GM06990 (cell line): ENCODE data around the gene MPV17L2.
A peak's percentile ranks its signal among the peaks of the same experiment; 100 is the strongest.

Source experiments
- DNase-seq: peaks from one replicate; pipeline ENCODE4 v3.0.0-alpha.2; 2011; ENCODE audit not compliant: insufficient read length; ENCODE audit errors: extremely low read depth
- H3K27me3 ChIP-seq: replicated peaks from 2 replicates; pipeline ENCODE4 v1.6.0; 2011; ENCODE audit warnings: low read length; ENCODE audit not compliant: control insufficient read depth, insufficient read depth
- H3K36me3 ChIP-seq: 2 replicates; pipeline ENCODE4 v1.5.1; 2011; ENCODE audit warnings: low read length; ENCODE audit not compliant: control insufficient read depth, insufficient read depth
- H3K4me3 ChIP-seq: replicated peaks from 2 replicates; pipeline ENCODE4 v1.5.1; 2011; ENCODE audit warnings: low read depth, mild to moderate bottlenecking, control low read depth, low read length
- TF ChIP-seq, protein P1 (sequence below): IDR thresholded peaks from 2 replicates; pipeline ENCODE4 v1.5.1; 2011; ENCODE audit warnings: low read length, control low read depth, mild to moderate bottlenecking, inconsistent platforms; ENCODE audit not compliant: insufficient read depth, poor library complexity, severe bottlenecking

The MPV17L2 gene

DNA sequence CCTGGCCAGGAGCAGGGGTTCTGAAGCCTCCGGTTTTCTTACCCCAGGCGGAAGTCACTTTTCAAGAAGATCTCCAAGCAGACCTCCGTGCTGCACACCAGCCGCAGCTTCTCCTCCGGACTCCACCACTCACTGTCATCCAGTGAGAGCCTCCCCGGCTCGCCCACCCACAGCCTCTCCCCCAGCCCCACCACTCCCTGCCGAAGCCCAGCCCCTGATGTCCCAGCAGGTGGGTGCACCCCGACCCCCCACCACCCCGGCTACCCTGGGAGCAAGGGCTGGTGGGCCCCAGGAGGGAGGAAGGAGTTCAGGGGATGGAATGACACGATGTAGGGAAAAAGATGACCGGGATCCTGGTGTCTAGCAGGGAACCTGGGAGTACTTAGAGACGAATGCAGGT, 45.6 kb upstream of the MPV17L2 start:
- TF ChIP-seq, protein P1, sequence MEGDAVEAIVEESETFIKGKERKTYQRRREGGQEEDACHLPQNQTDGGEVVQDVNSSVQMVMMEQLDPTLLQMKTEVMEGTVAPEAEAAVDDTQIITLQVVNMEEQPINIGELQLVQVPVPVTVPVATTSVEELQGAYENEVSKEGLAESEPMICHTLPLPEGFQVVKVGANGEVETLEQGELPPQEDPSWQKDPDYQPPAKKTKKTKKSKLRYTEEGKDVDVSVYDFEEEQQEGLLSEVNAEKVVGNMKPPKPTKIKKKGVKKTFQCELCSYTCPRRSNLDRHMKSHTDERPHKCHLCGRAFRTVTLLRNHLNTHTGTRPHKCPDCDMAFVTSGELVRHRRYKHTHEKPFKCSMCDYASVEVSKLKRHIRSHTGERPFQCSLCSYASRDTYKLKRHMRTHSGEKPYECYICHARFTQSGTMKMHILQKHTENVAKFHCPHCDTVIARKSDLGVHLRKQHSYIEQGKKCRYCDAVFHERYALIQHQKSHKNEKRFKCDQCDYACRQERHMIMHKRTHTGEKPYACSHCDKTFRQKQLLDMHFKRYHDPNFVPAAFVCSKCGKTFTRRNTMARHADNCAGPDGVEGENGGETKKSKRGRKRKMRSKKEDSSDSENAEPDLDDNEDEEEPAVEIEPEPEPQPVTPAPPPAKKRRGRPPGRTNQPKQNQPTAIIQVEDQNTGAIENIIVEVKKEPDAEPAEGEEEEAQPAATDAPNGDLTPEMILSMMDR: no peak
- DNase-seq: no peak
- no peak overlapping the region for H3K4me3 ChIP-seq
- peaks cover 32% of the 10 kb centered on the region for H3K36me3 ChIP-seq
- H3K27me3 ChIP-seq: no peaks in the 10 kb centered on the region

DNA sequence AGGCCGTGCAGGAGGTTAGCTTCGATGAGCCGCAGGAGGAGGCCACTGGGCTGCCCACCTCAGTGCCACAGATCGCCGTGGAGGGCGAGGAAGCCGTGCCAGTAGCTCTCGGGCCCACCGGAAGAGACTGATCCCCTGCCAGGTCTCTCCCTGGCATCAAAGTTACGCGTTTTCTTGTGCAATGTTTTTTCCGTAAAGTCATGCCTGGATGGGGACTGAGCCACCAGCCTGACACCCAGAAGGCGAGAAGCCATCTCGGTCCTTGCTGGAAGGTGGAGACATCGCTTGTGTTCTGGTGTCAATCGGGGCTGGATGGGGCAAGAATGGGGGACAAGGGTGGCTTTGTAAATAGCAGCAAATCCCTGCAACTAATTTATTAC, 43.4 kb upstream of the MPV17L2 start:
- TF ChIP-seq, protein P1: no peak
- H3K4me3 ChIP-seq: no peak overlapping the region

DNA sequence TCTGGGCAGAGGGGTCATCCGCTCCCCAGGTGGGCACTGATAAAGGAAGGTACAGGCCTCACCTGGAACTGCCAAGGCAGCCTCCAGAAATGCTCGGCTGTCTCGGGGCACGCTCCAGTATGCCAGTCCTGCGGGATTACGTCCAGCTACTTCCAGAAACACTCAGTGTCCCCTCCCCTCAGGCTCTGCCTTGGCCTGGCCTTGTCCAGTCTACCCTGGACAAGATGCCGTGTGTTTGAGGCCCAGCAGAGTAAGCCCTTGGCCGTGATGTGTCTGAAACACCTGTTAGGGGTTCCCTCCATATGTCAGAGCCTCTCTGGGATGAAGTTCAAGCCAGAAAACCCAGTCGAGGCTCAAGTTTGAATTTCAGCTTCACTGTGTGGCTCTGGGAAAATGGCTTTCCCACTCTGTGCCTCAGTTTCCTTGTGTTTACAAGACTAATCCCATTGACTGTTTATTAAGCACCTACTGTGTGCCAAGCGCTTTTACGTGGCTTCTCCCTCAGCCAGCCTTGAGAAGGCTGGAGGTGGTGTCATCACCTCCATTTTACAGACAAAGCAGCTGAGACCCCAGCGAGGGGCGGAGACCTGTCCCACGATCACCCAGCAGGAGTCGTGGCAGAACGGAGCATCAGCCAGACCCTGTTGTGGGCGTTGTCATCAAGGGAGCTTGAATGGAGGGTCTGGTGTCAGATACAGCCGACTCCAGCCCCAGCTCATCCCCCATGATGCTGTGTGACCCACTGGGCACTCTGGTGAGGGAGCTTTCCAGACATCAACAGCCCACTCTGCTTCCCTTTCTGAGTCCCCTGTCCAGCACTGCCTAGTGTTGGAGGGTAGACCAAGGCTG, 42.0 kb upstream of the MPV17L2 start:
- TF ChIP-seq, protein P1: no peak
- H3K27me3 ChIP-seq: no peaks in the 10 kb centered on the region
- no peak overlapping the region for H3K4me3 ChIP-seq
- H3K36me3 ChIP-seq: peaks cover 8% of the 10 kb centered on the region
- DNase-seq: no peak

More for the DNA sequence above, 43.4 kb upstream of the MPV17L2 start:
- Histone ChIP-seq H3K36me3 (peaks cover 21% of the 10 kb centered on the region), H3K27me3 (no peaks in the 10 kb centered on the region)
- DNase-seq: no peak

DNA sequence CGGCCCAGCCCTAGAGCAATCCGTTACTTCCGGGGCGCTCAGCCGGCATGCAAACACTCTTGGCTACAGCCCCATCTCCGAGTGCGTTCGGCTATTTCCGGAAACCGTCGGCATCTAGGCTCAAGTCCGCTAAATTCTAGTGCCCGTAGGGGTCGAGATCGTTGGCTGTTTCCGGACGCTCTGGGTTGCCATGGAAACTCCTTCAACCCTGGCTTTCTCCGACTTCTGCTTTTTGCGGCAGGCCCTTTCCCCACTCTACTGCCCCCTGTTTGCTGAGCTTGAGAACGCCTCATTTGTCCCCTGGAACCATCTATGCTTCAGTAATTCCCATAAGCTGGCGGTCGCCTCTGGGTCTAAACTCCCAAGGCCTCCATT, 40.6 kb upstream of the MPV17L2 start:
- peak overlapping the region; percentile 69 for H3K4me3 ChIP-seq
- TF ChIP-seq, protein P1: peak; percentile 83
- peaks cover 7% of the 10 kb centered on the region for H3K36me3 ChIP-seq
- peak; percentile 90 for DNase-seq
- no peaks in the 10 kb centered on the region for H3K27me3 ChIP-seq

DNA sequence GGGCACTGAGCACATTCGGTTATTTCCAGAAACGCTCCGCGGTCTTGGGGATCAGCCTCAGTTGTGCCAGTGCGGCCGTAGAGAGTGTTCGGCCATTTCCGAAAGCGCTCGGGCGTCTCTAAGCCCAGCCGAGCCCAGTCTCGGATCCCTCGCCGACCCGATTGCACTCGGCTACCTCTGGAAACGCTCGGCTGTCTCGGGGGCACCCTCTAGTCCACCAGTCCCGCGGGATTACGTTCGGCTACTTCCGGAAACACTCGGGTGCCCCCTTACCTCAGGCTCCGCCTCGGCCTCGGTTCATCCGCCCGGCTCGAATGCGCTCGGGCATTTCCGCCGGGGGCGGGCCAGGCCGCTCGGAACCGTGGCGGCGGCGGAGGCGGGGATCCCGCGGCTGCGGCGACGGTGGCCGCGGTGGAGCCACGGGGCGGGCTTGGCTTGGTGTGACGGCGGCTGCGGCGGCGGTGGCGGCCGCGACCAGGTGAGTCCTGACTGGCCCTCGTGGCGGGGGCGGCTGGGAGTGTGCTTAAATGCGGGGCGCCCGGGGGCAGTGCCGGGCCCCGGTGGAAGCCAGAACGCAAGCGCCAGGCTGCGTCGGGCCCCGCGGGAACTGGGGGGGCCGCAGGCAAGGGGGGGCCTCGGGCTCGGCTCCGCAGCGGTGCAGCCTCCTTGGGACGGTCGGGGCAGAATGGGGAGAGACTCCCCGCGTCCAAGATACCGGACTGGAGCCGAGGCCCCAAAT, 40.0 kb upstream of the MPV17L2 start, which contains the start of gene PIK3R2:
TSS of gene PIK3R2 (plus strand) at position 347 of the 739 bp plus-strand sequence. CDS start 2,717 bp downstream, outside the sequence.
- peaks cover 7% of the 10 kb centered on the region for H3K36me3 ChIP-seq
- TF ChIP-seq, protein P1: no peak
- H3K27me3 ChIP-seq: no peaks in the 10 kb centered on the region
- peak within 1 kb of the TSS; percentile 89 for H3K4me3 ChIP-seq
- DNase-seq: peak; percentile 95
